ENCODE measurements around the gene ERICH3.

The ERICH3 gene

GRCh38 chr1:74591949-74592348 lies 81.6 kb downstream of the ERICH3 start:
- DNase-seq (ENCODE audit: low spot score) = no peak

GRCh38 chr1:74590288-74590687 lies 83.3 kb downstream of the ERICH3 start:
- DNase-seq (ENCODE audit: low spot score) = no peak

GRCh38 chr1:74587888-74588287 lies 85.7 kb downstream of the ERICH3 start:
- DNase-seq (ENCODE audit: low spot score) = no peak

GRCh38 chr1:74586253-74586897 lies 87.2 kb downstream of the ERICH3 start:
- no peak for DNase-seq (ENCODE audit: low spot score)

GRCh38 chr1:74584185-74584584 lies 89.4 kb downstream of the ERICH3 start:
- no peak for DNase-seq (ENCODE audit: low spot score)

- no peak for DNase-seq (ENCODE audit: low spot score)
Observed at GRCh38 chr1:74583397-74583796, 90.2 kb downstream of the ERICH3 start.

- DNase-seq (ENCODE audit: low spot score) = no peak
Observed at GRCh38 chr1:74579425-74579824, 94.2 kb downstream of the ERICH3 start.

GRCh38 chr1:74578101-74578500 lies 95.5 kb downstream of the ERICH3 start:
- no peak for DNase-seq (ENCODE audit: low spot score)

- DNase-seq (ENCODE audit: low spot score) = no peak
Observed at GRCh38 chr1:74571891-74572290, 101.7 kb downstream of the ERICH3 start.

GRCh38 chr1:74571493-74571800 lies 102.1 kb downstream of the ERICH3 start:
- DNase-seq (ENCODE audit: low spot score) = no peak

GRCh38 chr1:74570797-74571492 lies 102.6 kb downstream of the ERICH3 start:
- DNase-seq (ENCODE audit: low spot score) = no peak

GRCh38 chr1:74549932-74550331 lies 123.7 kb downstream of the ERICH3 start:
- no peak for DNase-seq (ENCODE audit: low spot score)

GRCh38 chr1:74548961-74549750 lies 124.4 kb downstream of the ERICH3 start:
- no peak for DNase-seq (ENCODE audit: low spot score)

GRCh38 chr1:74545821-74546220 lies 127.8 kb downstream of the ERICH3 start:
- DNase-seq (ENCODE audit: low spot score) = no peak

- DNase-seq (ENCODE audit: low spot score) = no peak
Observed at GRCh38 chr1:74534241-74534640, 139.4 kb downstream of the ERICH3 start.

GRCh38 chr1:74531796-74532195 lies 141.8 kb downstream of the ERICH3 start:
- no peak for DNase-seq (ENCODE audit: low spot score)

- DNase-seq (ENCODE audit: low spot score) = no peak
Observed at GRCh38 chr1:74530892-74531291, 142.7 kb downstream of the ERICH3 start.

- DNase-seq (ENCODE audit: low spot score) = no peak
Observed at GRCh38 chr1:74528123-74528522, 145.5 kb downstream of the ERICH3 start.

- DNase-seq (ENCODE audit: low spot score) = no peak
Observed at GRCh38 chr1:74526708-74527107, 146.9 kb downstream of the ERICH3 start.

- no peak for DNase-seq (ENCODE audit: low spot score)
Observed at GRCh38 chr1:74523873-74524480, 149.6 kb downstream of the ERICH3 start.

- DNase-seq (ENCODE audit: low spot score) = no peak
Observed at GRCh38 chr1:74522148-74522547, 151.4 kb downstream of the ERICH3 start.

Data from RKO (cell line).